22Rv1 (cell line): ENCODE measurements around the gene SLIT1.

ENCODE experiments used
- CTCF ChIP-seq: fragments of 450-650 bp; IDR thresholded peaks from 2 replicates; pipeline ENCODE4 v1.5.1; 2017; ENCODE audit warnings: mild to moderate bottlenecking
- ZFX ChIP-seq: fragments of 450-650 bp; IDR thresholded peaks from 2 replicates; pipeline ENCODE4 v1.6.1; 2017; ENCODE audit warnings: antibody characterized with exemption, borderline replicate concordance

DNA sequence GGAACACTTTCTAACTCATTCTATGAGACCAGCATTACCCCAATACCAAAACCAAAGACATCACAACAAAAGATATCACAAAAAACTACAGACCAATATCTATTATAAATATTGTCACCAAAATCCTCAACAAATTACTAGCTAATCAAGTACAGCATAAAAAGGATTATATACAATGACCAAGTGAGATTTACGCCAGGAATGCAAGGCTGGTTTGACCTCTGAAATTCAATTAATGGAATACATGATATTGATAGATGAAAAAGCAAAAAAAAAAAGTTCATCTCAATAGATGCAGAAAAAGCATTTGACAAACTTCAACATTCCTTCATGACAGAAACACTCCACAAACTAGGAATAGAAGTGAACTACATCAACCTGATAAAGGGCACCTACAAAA lies 178.3 kb downstream of the SLIT1 start:
- no peak for TF ChIP-seq CTCF
- TF ChIP-seq ZFX, result no peak
